NB4 (cell line): ENCODE results near the gene TMEM59L.
A peak's percentile ranks its signal among the peaks of the same experiment; 100 is the strongest.

Experiments
- CTCF ChIP-seq: IDR thresholded peaks from one replicate; pipeline ENCODE4 v1.5.1; 2012; ENCODE audit warnings: low read depth, low read length
- MAX ChIP-seq: IDR thresholded peaks from 2 replicates; pipeline ENCODE4 v1.6.1; 2011; ENCODE audit warnings: low read depth, low read length
- MYC ChIP-seq: IDR thresholded peaks from 2 replicates; pipeline ENCODE4 v1.6.1; 2011; ENCODE audit warnings: low read depth, low read length
- POLR2A ChIP-seq: IDR thresholded peaks from 2 replicates; pipeline ENCODE4 v1.6.1; 2011; ENCODE audit warnings: mild to moderate bottlenecking; ENCODE audit not compliant: insufficient read length; ENCODE audit errors: extremely low read depth

- TF ChIP-seq CTCF, result no peak
- TF ChIP-seq MAX, result peak; percentile 100
- peak; percentile 91 for TF ChIP-seq POLR2A
- TF ChIP-seq MYC, result peak; percentile 99
Observed at GRCh38 chr19:18571564-18572344, 40.9 kb upstream of the TMEM59L start, which contains the start of gene UBA52.
